Upper lobe of left lung (tissue), 6 donors: Measurements from ENCODE around the gene HABP4. TPM values are rescaled to one million over a fixed set of nuclear protein-coding genes. Genes with fewer than 3 reads are reported as not detected.

Experiments
- ATAC-seq, 2 donors: fragments of 200-7000 bp; cut with Tn5 transposase; one replicate each; pipeline ENCODE4 v1.9.1; 2022; ENCODE audit warnings: mild to moderate bottlenecking in 2 of 2, moderate library complexity in 2 of 2; ENCODE audit not compliant: low FRiP score in 2 of 2
- DNase-seq, 2 donors: peaks; one replicate each; pipeline ENCODE4 v3.0.0-alpha.2; 2019 to 2020
- H3K27ac ChIP-seq, 4 donors: fragments of 200-600 bp; sonication (generic); one replicate each; pipeline ENCODE4 v1.5.1; 2016 to 2019
- H3K27me3 ChIP-seq, 4 donors: fragments of 200-600 bp; sonication (generic); one replicate each; pipeline ENCODE4 v1.5.1; 2017 to 2019
- H3K36me3 ChIP-seq, 4 donors: fragments of 200-600 bp; sonication (generic); one replicate each; pipeline ENCODE4 v1.5.1; 2016 to 2019
- H3K4me1 ChIP-seq, 4 donors: fragments of 200-600 bp; sonication (generic); one replicate each; pipeline ENCODE4 v1.5.1; 2018 to 2019
- H3K4me3 ChIP-seq, 4 donors: fragments of 200-600 bp; sonication (generic); one replicate each; pipeline ENCODE4 v1.5.1; 2017 to 2019; ENCODE audit warnings: mild to moderate bottlenecking in 2 of 4, moderate library complexity in 1 of 4
- H3K9me3 ChIP-seq, 4 donors: fragments of 200-600 bp; sonication (generic); one replicate each; pipeline ENCODE4 v1.5.1; 2018 to 2019
- CTCF ChIP-seq, 6 experiments: fragments of 450-650 bp in 4 of 6; fragments of 200-600 bp in 2 of 6; sonication (generic) in 2 of 6; IDR thresholded peaks; one replicate each; pipeline ENCODE4 v1.5.1; 2016 to 2019; ENCODE audit warnings: antibody characterized with exemption in 6 of 6
- EP300 ChIP-seq, 4 donors: sonication (generic); formaldehyde crosslinking; IDR thresholded peaks; one replicate each; pipeline ENCODE4 v1.5.1; 2017; ENCODE audit warnings: antibody characterized with exemption in 4 of 4, control low read depth in 2 of 4
- POLR2A ChIP-seq, 4 donors: fragments of 450-650 bp; IDR thresholded peaks; one replicate each; pipeline ENCODE4 v1.5.1; 2016 to 2017; ENCODE audit warnings: antibody characterized with exemption in 4 of 4, mild to moderate bottlenecking in 2 of 4
- POLR2AphosphoS5 ChIP-seq, 2 donors: sonication (generic); formaldehyde crosslinking; IDR thresholded peaks; one replicate each; pipeline ENCODE4 v1.5.1; 2017; ENCODE audit warnings: antibody characterized with exemption in 2 of 2
- WGBS, 2 donors: methylation state at CpG; one replicate each; pipeline ENCODE4 v1.1.5; 2017 to 2018; 5-methylcytosine and 5-hydroxymethylcytosine counted together
- total RNA-seq, 6 donors: library from RNA; depleted of rRNA in 4 of 6; stranded (reverse); fragments of >200 nt in 4 of 6; gene quantifications; one replicate each; pipeline versions ENCODE4 v1.1.0 to v1.2.1, GENCODE V29; 2016 to 2021
- donor health status: DM: no; HTN: no; CAD: no; lungs with moderate emphysema.
- donor health status: DM: no; HTN: yes; CAD: no; lungs with severe emphysema.

HABP4 gene
- total RNA-seq, 6 donors from 2014 or later, result 3.1 to 14.6 (median 9.7) TPM

GRCh38 chr9:96448546-96449170, 1.3 kb upstream of the HABP4 start:
- Histone ChIP-seq H3K4me1 (peaks cover 2 to 25% (median 12%) of the 10 kb centered on the region in 4 donors), H3K36me3 (no peaks in the 10 kb centered on the region), H3K27ac (no peak overlapping the region), H3K4me3 (no peak overlapping the region), H3K27me3 (peaks cover 0 to 5% (median 0%) of the 10 kb centered on the region in 4 donors), H3K9me3 (no peaks in the 10 kb centered on the region)
- 89 to 92% methylated on average over 11 of the region's 11 CpGs for WGBS, 2 donors
- ATAC-seq (no peak), DNase-seq (no peak)
- TF ChIP-seq POLR2A (IDR thresholded peaks at IDR 0.05) (no peak), EP300 (IDR thresholded peaks at IDR 0.05) (no peak), POLR2AphosphoS5 (IDR thresholded peaks at IDR 0.05) (no peak), CTCF (IDR thresholded peaks at IDR 0.05) (no peak)

- whole genome bisulfite sequencing, 2 donors, result 2% methylated on average over 4 to 7 of the region's 7 CpGs
- no peaks in the 10 kb centered on the region for H3K9me3 ChIP-seq
Observed at GRCh38 chr9:96449523-96449844, 485 bp upstream of the HABP4 start.

GRCh38 chr9:96450613-96451528, 902 bp downstream of the HABP4 start:
- 2% methylated on average over 20 to 43 of the region's 63 CpGs for WGBS, 2 donors
- peak; percentile 37 to 86 for DNase-seq

More at GRCh38 chr9:96449523-96449844, 485 bp upstream of the HABP4 start:
- peak overlapping the region; percentile 5 to 87 (median 78) for H3K4me3 ChIP-seq
- DNase-seq, result no peak
- no peaks in the 10 kb centered on the region for H3K36me3 ChIP-seq
- H3K27ac ChIP-seq, result peak overlapping the region in 3 of 4 donors; percentile 30 to 84 (median 54)
- peaks cover 0 to 5% (median 0%) of the 10 kb centered on the region in 4 donors for H3K27me3 ChIP-seq
- peak; percentile 31 to 36 for ATAC-seq
- TF ChIP-seq EP300 (IDR thresholded peaks at IDR 0.05) (no peak), POLR2A (IDR thresholded peaks at IDR 0.05) (no peak), CTCF (IDR thresholded peaks at IDR 0.05) (no peak), POLR2AphosphoS5 (IDR thresholded peaks at IDR 0.05) (no peak)
- peaks cover 2 to 26% (median 12%) of the 10 kb centered on the region in 4 donors for H3K4me1 ChIP-seq

GRCh38 chr9:96453625-96454024, 3.7 kb downstream of the HABP4 start:
- Histone ChIP-seq H3K36me3 (no peaks in the 10 kb centered on the region), H3K27ac (no peak overlapping the region), H3K9me3 (no peaks in the 10 kb centered on the region), H3K4me1 (peaks cover 2 to 26% (median 12%) of the 10 kb centered on the region in 4 donors), H3K4me3 (no peak overlapping the region), H3K27me3 (peaks cover 0 to 5% (median 0%) of the 10 kb centered on the region in 4 donors)
- ATAC-seq (no peak), DNase-seq (no peak)
- TF ChIP-seq EP300 (IDR thresholded peaks at IDR 0.05) (no peak), POLR2A (IDR thresholded peaks at IDR 0.05) (no peak), CTCF (IDR thresholded peaks at IDR 0.05) (peak in 2 of 6 experiments; percentile 31 to 46), POLR2AphosphoS5 (IDR thresholded peaks at IDR 0.05) (no peak)
- 69 to 73% methylated on average over 2 of the region's 2 CpGs for WGBS, 2 donors

More at GRCh38 chr9:96450613-96451528, 902 bp downstream of the HABP4 start:
- TF ChIP-seq EP300 (IDR thresholded peaks at IDR 0.05) (no peak), CTCF (IDR thresholded peaks at IDR 0.05) (no peak), POLR2AphosphoS5 (IDR thresholded peaks at IDR 0.05) (no peak), POLR2A (IDR thresholded peaks at IDR 0.05) (no peak)
- Histone ChIP-seq H3K9me3 (no peaks in the 10 kb centered on the region), H3K27ac (peak overlapping the region; percentile 72 to 84 (median 80)), H3K4me1 (peaks cover 2 to 26% (median 12%) of the 10 kb centered on the region in 4 donors), H3K27me3 (peaks cover 0 to 5% (median 0%) of the 10 kb centered on the region in 4 donors), H3K36me3 (no peaks in the 10 kb centered on the region), H3K4me3 (peak overlapping the region; percentile 75 to 96 (median 84))
- ATAC-seq, result no peak
